K562 (cell line): ENCODE results near the gene NHS. TPM values are rescaled to one million over a fixed set of nuclear protein-coding genes. Genes with fewer than 3 reads are reported as not detected.

Experiments used
- ATAC-seq: fragments of 200-7000 bp; cut with Tn5 transposase; 3 replicates; pipeline ENCODE4 v1.9.1; 2020; ENCODE audit warnings: moderate library complexity
- BruUV-seq: library from RNA; stranded (reverse); fragments of 400-500 nt; replicated peaks from 2 replicates; lab custom pipeline; 2021; lab: Mats Ljungman, UMichigan
- CTCF ChIA-PET: fragments of 300-600 bp; formaldehyde crosslinking; extraction: SDS; loops from one replicate; lab custom pipeline; 2021; ENCODE audit warnings: low intra/inter-chr PET ratio; lab: Yijun Ruan, JAX
- POLR2A ChIA-PET: fragments of 300-600, 350-650 bp; sonication (Branson Sonifier 250); formaldehyde crosslinking; extraction: SDS; loops from one replicate; lab custom pipeline; 2021; ENCODE audit warnings: antibody characterized with exemption, inconsistent platforms; lab: Yijun Ruan, JAX
- DNase-seq, 4 experiments: peaks; one replicate each; pipeline versions ENCODE4 v3.0.0 to v3.0.0-alpha.2; 2011 to 2018; ENCODE audit warnings: low spot score in 3 of 4, mixed read lengths in 3 of 4; ENCODE audit errors: extremely low read depth in 1 of 4
- FAIRE-seq: peaks from 2 replicates; lab custom pipeline; 2011; peaks lifted over from hg19 to GRCh38; lab: Jason Lieb, UNC
- H2AFZ ChIP-seq: 2 replicates; pipeline ENCODE4 v1.6.0; 2011; ENCODE audit warnings: low read depth, low read length, control low read depth, inconsistent platforms
- H3K27ac ChIP-seq: fragments of 200-600 bp; 3 replicates; pipeline ENCODE4 v1.8.0; 2011; ENCODE audit warnings: low read depth, mild to moderate bottlenecking, control low read depth, inconsistent platforms, low read length, moderate library complexity, mixed read lengths; ENCODE audit errors: extremely low read depth
- H3K27me3 ChIP-seq, 2 experiments: fragments of 300-600 bp in 1 of 2; 2 replicates in 1 of 2; 3 replicates in 1 of 2; pipeline versions ENCODE4 v1.6.0 to v1.8.0; 2011; ENCODE audit warnings: inconsistent platforms in 2 of 2, low read length in 2 of 2, mild to moderate bottlenecking in 1 of 2, mixed read lengths in 1 of 2, moderate library complexity in 1 of 2; ENCODE audit not compliant: control insufficient read depth in 2 of 2, insufficient read depth in 2 of 2
- H3K36me3 ChIP-seq: fragments of 300-600 bp; 3 replicates; pipeline ENCODE4 v1.8.0; 2011; ENCODE audit warnings: mild to moderate bottlenecking, low read length, inconsistent platforms; ENCODE audit not compliant: control insufficient read depth, insufficient read depth
- H3K4me1 ChIP-seq, 2 experiments: fragments of 200-600 bp in 1 of 2; replicated peaks in 1 of 2; 2 replicates in 1 of 2; 3 replicates in 1 of 2; pipeline versions ENCODE4 v1.5.1 to v1.8.0; 2011; ENCODE audit warnings: inconsistent platforms in 2 of 2, low read length in 2 of 2, mild to moderate bottlenecking in 1 of 2, mixed read lengths in 1 of 2, moderate library complexity in 1 of 2; ENCODE audit not compliant: control insufficient read depth in 2 of 2, insufficient read depth in 2 of 2
- H3K4me2 ChIP-seq: 2 replicates; pipeline ENCODE4 v1.6.1; 2011; ENCODE audit warnings: low read length, control low read depth, inconsistent platforms, mixed read lengths; ENCODE audit not compliant: insufficient read depth
- H3K4me3 ChIP-seq: fragments of 200-600 bp; sonication (generic), shearing (Covaris generic); 2 replicates; pipeline ENCODE4 v1.5.1; 2016; ENCODE audit warnings: control low read depth, inconsistent platforms
- H3K79me2 ChIP-seq: fragments of 200-600 bp; 3 replicates; pipeline ENCODE4 v1.8.0; 2011; ENCODE audit warnings: low read length, inconsistent platforms; ENCODE audit not compliant: control insufficient read depth, insufficient read depth
- H3K9ac ChIP-seq, 2 experiments: 2 replicates each; pipeline versions ENCODE4 v1.6.0 to v1.6.1; 2011; ENCODE audit warnings: low read depth in 2 of 2, low read length in 2 of 2, control low read depth in 1 of 2, inconsistent platforms in 1 of 2, mild to moderate bottlenecking in 1 of 2, mixed read lengths in 1 of 2; ENCODE audit not compliant: insufficient read depth in 1 of 2
- H3K9me1 ChIP-seq: one replicate; pipeline ENCODE4 v1.6.0; 2011; ENCODE audit warnings: inconsistent platforms, mild to moderate bottlenecking, low read length, moderate library complexity; ENCODE audit not compliant: control insufficient read depth, insufficient read depth
- H3K9me3 ChIP-seq: replicated peaks from 2 replicates; pipeline ENCODE4 v1.5.1; 2011; ENCODE audit warnings: low read depth, low read length, inconsistent platforms; ENCODE audit not compliant: control insufficient read depth, insufficient read depth
- H4K20me1 ChIP-seq: replicated peaks from 2 replicates; pipeline ENCODE4 v1.6.1; 2011; ENCODE audit warnings: low read length, inconsistent platforms, mixed read lengths; ENCODE audit not compliant: control insufficient read depth, insufficient read depth
- HLTF ChIP-seq: fragments of 450-650 bp; IDR thresholded peaks from 2 replicates; pipeline ENCODE4 v1.6.1; 2016
- KLF16 ChIP-seq: IDR thresholded peaks from 2 replicates; pipeline ENCODE4 v1.6.1; 2016; ENCODE audit warnings: antibody characterized with exemption
- NBN ChIP-seq: fragments of 450-650 bp; IDR thresholded peaks from 2 replicates; pipeline ENCODE4 v1.6.1; 2016; ENCODE audit warnings: low read depth, mild to moderate bottlenecking
- USF1 ChIP-seq: sonication (generic); formaldehyde crosslinking; IDR thresholded peaks from 2 replicates; pipeline ENCODE4 v1.9.0; 2022; ENCODE audit warnings: mild to moderate bottlenecking, missing genetic modification reagents
- ZC3H4 ChIP-seq: sonication (generic); formaldehyde crosslinking; IDR thresholded peaks from 2 replicates; pipeline ENCODE4 v1.9.0; 2021; ENCODE audit warnings: missing genetic modification reagents, borderline replicate concordance
- ZNF445 ChIP-seq: fragments of 250-450 bp; sonication (Bioruptor Pico); IDR thresholded peaks from 2 replicates; pipeline ENCODE4 v1.4.0; 2020; ENCODE audit warnings: low read depth, mild to moderate bottlenecking, moderate library complexity
- WGBS: fragments of 100-300 bp; shearing (Covaris generic); methylation state at CpG from one replicate; pipeline ENCODE4 v1.1.6; 2016; ENCODE audit warnings: low coverage, mixed read lengths; ENCODE audit not compliant: insufficient coverage; ENCODE audit errors: missing lambda C conversion rate; 5-methylcytosine and 5-hydroxymethylcytosine counted together
- in situ Hi-C: fragments of 300-500 bp; cut with MboI; formaldehyde crosslinking; loops from 4 replicates; pipeline ENCODE4 v1.15.0; 2018; ENCODE audit warnings: inconsistent platforms, mixed read lengths
- intact Hi-C: fragments of 100-400 bp; cut with micrococcal nuclease; formaldehyde crosslinking; loops from 2 replicates; pipeline ENCODE4 v1.14.2; 2022
- polyA plus RNA-seq, 8 experiments: library from polyadenylated mRNA; depleted of rRNA in 4 of 8; stranded (reverse) in 5 of 8; unstranded in 3 of 8; fragments of >200 nt; fragmentation: Nextera tagmentation in 2 of 8; fragmentation: Illumina TruSeq in 1 of 8; extraction: Ambion mirVana in 2 of 8; extraction: Trizol in 1 of 8; gene quantifications; 2 replicates each; pipeline versions ENCODE4 v1.2.1 to v1.2.3, GENCODE V29; 2011 to 2014; ENCODE audit warnings: inconsistent platforms in 1 of 8, missing spikeins in 1 of 8
- total RNA-seq, 7 experiments: library from RNA; depleted of rRNA in 6 of 7; stranded (reverse); fragments of >200 nt in 6 of 7; fragmentation: Illumina TruSeq in 2 of 7; extraction: Trizol in 2 of 7; gene quantifications; 2 replicates each; pipeline versions ENCODE4 v1.2.1 to v1.2.3, GENCODE V29; 2011 to 2021; ENCODE audit warnings: low replicate concordance in 1 of 7
- TF ChIP-seq, protein P1 (sequence below): fragments of 250-450 bp; sonication (Bioruptor Pico); IDR thresholded peaks from 2 replicates; pipeline ENCODE4 v1.4.0; 2020; ENCODE audit warnings: mild to moderate bottlenecking

Gene NHS
- total and polyA plus RNA-seq, 9 of the 15 experiments (the other 6 are each of a cell fraction or from before 2014, with no cell fraction given), result 0.02 TPM; not detected in 8

DNA sequence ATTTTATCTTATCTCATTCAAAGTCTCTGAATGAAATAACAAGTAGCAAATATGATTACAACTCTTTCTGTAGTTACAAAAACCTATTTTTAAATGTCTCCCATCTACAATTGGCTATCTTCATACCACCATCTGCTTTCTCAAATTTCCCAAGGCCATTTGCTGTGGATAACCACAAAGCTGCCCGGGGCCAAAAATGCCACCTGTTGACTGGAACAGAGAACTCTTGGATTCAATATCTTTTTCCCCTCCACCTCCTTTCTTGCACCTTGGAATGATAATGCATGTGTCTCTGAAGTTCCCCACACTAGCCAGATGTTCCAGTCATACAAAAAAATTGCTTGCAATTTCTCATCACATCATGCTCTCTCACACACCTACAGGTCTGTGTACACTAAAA lies 269.0 kb downstream of the NHS start:
- no peak for TF ChIP-seq USF1
- no peak for TF ChIP-seq ZNF445 (CRISPR knock-in tag)
- TF ChIP-seq NBN, result no peak
- no peak for TF ChIP-seq KLF16
- TF ChIP-seq, protein P1, sequence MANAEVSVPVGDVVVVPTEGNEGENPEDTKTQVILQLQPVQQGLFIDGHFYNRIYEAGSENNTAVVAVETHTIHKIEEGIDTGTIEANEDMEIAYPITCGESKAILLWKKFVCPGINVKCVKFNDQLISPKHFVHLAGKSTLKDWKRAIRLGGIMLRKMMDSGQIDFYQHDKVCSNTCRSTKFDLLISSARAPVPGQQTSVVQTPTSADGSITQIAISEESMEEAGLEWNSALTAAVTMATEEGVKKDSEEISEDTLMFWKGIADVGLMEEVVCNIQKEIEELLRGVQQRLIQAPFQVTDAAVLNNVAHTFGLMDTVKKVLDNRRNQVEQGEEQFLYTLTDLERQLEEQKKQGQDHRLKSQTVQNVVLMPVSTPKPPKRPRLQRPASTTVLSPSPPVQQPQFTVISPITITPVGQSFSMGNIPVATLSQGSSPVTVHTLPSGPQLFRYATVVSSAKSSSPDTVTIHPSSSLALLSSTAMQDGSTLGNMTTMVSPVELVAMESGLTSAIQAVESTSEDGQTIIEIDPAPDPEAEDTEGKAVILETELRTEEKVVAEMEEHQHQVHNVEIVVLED (CRISPR knock-in tag), result no peak
- TF ChIP-seq HLTF, result no peak
- TF ChIP-seq ZC3H4, result no peak
- TF ChIP-seq, all 486 proteins: peak for 0
- intact Hi-C loops, result no loop called here
- ATAC-seq (no peak), FAIRE-seq (no peak), DNase-seq (no peak)
- WGBS, result 0% methylated on average over 1 of the region's 1 CpG
- Histone ChIP-seq H3K79me2 (no peaks in the 10 kb centered on the region), H3K9me1 (no peaks in the 10 kb centered on the region), H3K27me3 (no peaks in the 10 kb centered on the region), H4K20me1 (no peaks in the 10 kb centered on the region), H2AFZ (no peak overlapping the region), H3K4me3 (no peak overlapping the region), H3K4me2 (no peak overlapping the region), H3K9me3 (no peaks in the 10 kb centered on the region), H3K27ac (no peak overlapping the region), H3K36me3 (no peaks in the 10 kb centered on the region), H3K4me1 (no peaks in the 10 kb centered on the region), H3K9ac (no peak overlapping the region)
- POLR2A ChIA-PET, result no interaction called here
- CTCF ChIA-PET, result no interaction called here
- BruUV-seq, result no TSS peak
- in situ Hi-C loops, result no loop called here
